GM18951 (cell line): ENCODE measurements around the gene TRAF7.
"Not testable (repeated sequence)": the region's sequence is repeated elsewhere in the genome, so short reads cannot be mapped to it uniquely, and the experiment has no call there.

Source experiments
- POLR2A ChIP-seq: IDR thresholded peaks from 4 replicates; pipeline ENCODE4 v1.6.1; 2011; ENCODE audit warnings: mild to moderate bottlenecking; ENCODE audit not compliant: insufficient read length, insufficient read depth; ENCODE audit errors: extremely low read depth
- in situ Hi-C: fragments of 300-500 bp; cut with MboI; formaldehyde crosslinking; loops from one replicate; pipeline ENCODE4 v1.12.0; 2022; ENCODE audit warnings: low sequenced_read_pairs, mixed read lengths, inconsistent platforms; ENCODE audit not compliant: unreplicated experiment

Gene TRAF7

DNA sequence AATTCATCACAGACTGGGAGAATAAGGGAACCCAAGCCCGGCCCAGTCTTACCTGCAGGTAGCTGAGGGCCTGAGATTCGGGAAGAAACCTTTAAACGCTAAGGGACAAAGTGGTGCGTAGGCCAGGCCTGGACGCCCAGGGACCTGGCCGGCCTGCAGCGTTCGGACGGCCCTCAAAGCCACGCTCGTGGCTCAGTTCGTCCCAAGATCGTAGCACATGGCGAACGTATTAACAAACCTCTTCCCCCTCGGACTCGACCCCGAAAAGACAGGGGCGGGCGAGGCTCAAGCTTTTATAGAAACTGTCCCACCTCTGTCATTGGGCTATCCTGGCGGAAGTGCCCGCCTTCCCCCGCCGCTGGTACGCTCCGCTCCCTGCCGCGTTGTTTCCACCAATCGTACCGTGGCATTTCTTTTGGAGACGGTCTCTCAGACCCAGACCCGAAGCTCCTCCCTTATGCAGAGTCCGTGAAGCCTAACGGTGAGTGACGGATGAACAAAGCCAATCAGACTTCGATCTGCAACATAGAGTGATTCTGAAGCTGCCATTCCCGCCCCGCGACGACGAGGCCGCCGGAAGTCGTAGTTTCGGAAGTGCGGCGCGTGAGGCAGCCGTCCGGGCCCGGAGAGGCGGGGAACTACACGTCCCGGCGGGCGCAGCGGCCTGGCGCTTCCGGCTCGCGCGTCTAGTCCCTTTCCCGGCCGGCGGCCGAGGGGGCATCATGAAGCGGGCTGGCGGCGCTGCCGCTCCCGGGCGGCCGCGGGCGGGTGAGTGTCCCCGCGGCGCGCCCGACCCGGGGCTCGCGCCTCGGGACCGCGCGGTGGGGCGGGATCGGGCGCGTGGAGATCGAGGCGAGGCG is at the start of gene TRAF7:
Gene TRAF7, plus strand, starts transcription at position 692 of the 860 bp plus-strand sequence. CDS start 8,139 bp downstream, outside the sequence.
- TF ChIP-seq POLR2A: peak; percentile 100
- in situ Hi-C loops: no loop called here

DNA sequence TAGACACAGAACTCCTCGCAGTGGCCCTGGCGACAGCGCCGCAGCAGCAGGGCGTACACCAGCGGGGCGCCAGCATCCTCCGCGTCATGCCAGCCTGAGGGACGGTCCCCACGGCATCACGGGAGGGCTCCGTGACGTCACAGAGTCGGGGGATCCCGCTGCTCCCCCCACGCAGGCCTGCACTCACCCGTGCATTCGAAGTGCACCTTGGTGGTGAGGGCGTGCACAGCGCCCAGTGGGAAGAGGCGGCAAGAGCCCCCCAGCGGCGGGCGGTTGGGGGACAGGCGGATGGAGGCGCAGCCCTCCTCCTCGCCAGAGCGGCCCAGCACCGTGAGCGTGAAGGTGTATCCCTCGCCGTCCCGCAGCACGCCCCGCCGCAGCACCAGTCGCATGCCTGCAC is 49.4 kb upstream of the TRAF7 start:
- in situ Hi-C loops: not testable (repeated sequence)

DNA sequence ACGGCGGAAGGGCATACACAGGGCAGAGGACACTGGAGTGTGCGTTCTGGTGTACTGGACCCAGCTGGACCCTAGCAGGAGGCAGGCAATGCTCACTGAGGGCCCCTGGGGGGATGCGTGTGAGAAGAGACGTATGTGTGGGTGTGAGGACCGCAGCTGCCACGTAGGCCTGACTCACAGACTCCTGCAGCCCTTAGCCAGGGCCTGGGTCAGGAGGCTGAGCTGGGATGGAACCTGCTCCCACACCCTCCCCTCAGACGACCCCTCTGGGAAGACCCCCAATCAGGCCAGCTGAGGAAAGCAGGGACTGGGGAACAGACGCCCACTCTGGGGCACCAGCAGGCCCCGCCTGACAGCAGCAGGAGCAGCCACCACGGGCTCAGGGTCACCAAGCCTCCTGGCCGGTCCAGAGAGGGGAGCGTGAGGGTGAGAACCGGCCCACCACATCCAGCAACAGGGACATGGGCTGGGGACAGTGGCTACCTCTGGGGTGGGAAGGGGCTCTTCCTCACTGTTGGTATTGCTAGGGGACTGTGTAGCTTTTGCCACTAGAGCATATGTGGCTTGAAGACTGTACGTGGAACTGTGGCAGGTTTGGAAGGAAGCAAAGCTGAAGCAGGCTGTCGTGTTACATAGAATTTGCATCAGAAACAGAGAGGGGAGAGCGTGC is 48.3 kb upstream of the TRAF7 start:
- in situ Hi-C loops: not testable (repeated sequence)

DNA sequence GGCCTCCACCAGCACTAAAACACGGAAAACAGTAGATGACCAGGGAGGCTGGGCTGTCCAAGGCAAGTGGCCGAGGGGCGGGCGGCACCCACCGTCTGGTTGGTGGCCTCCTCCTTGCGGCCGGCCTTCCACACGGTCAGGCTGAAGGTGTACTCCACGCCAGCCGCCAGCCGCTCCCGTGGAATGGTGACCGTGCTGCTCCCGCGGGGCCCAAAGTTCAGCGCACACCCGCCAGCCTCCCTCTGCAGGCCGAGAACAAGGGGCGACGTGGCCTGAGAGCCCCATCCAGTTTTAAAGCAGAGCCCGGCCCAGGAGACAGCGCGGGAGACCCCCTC is 47.8 kb upstream of the TRAF7 start:
- in situ Hi-C loops: not testable (repeated sequence)

DNA sequence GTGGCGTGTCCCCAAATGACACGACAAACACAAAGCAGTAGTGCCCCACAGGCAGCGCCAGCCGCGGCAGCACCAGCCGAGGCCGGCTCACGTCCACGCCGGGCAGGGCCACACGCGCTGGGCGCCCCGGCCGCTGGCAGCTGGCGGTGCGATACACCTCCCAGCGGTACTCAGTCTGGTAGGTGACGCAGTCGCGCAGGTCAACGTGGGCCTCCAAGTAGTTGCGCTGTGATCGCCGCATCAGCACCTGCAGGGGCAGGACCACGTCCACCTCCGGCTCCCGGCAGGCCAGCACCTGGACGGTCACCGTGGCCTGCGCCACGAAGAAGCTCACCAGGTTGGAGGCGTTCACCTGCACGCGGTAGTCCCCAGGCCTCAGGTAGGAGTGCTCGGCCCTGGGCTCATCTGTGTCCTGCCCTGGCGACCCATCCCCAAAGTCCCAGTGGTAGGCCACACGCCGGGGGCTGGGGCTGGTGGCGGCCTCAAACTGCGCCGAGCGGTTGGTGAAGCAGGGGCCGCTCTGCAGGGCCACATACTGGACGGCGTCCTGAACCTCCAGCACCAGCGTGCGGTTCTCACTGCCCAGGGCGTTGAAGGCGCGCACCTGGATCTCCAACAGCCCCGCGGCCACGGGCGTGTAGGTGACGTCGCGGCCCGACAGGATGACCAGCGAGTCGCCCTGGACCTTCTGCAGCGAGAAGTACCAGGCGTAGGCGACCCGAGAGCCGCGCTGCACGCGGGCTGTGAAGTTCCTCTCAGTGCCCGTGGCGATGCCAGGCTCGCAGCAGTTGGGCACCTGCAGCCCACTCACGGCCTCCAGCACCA is 46.9 kb upstream of the TRAF7 start:
- in situ Hi-C loops: not testable (repeated sequence)

DNA sequence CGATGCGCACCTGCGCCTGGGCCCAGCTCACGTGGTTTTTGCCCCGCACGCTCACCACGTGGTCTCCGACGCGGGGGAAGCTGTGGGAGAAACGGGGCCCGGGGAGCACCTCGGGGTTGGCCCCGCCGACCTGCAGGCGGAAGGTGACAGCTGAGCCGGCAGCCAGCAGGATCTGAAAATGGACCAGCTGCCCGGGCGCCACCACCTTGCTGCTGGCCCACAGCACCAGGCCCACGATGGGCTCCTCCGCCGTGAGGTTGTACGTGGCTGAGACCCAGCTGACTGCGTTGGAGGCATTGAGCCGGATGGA is 46.4 kb upstream of the TRAF7 start:
- in situ Hi-C loops: not testable (repeated sequence)

DNA sequence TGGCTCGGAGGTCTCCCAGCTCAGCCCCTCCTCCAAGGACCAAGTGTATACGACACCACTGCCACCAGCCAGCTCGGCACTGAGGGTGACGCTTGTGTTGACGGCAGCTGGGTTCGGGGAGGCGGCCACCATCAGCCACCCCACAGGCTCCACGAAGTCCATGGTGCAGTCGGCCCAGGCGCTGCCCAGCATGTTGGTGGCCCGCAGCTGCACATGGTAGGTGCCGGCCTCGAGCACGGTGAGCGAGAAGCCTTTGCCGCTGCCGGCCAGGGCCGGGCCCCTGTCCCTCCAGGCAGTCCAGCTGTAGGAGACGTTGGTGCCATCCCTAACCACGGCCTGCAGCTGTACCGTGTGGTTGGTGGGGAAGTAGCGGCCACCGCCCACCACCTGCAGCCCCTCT is 45.7 kb upstream of the TRAF7 start:
- in situ Hi-C loops: not testable (repeated sequence)

DNA sequence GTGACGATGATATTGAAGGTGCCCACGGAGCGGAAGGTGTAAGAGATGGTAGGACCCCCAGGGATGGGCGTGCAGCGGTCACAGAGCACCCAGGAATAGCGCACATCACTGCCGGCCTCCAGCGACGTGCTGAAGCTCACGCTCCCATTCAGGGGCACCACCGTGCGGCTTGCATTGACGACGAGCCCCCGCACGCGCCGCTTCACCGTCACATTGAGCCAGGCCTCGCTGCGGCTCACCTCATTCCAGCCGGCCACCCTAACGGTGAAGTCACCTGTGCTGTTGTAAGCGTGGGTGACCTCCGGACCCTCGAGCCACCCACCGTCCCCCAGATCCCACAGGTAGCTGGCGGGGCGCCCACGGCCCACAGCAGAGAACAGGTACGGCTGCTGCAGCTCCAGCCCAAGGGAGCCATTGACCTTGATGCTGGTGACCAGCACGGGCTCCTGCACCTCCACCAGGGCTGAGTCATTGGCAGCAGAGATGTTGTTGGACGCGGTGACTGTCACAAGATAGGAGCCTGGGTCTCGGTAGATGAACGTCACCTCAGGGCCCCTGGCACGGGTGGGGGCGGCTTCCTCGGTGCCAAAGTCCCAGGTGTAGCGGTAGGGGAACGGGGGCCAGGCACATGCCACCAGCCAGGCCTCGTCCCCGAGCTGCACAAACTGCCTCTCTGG is 45.1 kb upstream of the TRAF7 start:
- in situ Hi-C loops: not testable (repeated sequence)

DNA sequence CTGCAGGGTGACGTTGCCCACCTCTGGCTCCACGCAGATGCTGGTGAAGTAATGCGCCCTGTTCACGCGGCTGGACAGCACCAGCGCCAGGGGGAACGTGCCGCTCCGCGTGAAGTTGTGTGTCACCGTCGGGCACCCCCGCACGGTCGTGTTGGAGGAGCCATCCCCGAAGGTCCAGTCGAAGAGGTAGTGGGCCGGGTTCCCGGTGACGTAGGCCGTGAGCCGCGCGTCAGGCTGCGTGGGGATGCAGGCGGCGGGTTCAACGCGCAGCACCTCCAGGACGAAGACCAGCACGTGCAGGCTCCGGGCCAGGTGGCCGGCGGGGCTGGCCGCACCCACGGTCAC is 44.6 kb upstream of the TRAF7 start:
- in situ Hi-C loops: not testable (repeated sequence)

DNA sequence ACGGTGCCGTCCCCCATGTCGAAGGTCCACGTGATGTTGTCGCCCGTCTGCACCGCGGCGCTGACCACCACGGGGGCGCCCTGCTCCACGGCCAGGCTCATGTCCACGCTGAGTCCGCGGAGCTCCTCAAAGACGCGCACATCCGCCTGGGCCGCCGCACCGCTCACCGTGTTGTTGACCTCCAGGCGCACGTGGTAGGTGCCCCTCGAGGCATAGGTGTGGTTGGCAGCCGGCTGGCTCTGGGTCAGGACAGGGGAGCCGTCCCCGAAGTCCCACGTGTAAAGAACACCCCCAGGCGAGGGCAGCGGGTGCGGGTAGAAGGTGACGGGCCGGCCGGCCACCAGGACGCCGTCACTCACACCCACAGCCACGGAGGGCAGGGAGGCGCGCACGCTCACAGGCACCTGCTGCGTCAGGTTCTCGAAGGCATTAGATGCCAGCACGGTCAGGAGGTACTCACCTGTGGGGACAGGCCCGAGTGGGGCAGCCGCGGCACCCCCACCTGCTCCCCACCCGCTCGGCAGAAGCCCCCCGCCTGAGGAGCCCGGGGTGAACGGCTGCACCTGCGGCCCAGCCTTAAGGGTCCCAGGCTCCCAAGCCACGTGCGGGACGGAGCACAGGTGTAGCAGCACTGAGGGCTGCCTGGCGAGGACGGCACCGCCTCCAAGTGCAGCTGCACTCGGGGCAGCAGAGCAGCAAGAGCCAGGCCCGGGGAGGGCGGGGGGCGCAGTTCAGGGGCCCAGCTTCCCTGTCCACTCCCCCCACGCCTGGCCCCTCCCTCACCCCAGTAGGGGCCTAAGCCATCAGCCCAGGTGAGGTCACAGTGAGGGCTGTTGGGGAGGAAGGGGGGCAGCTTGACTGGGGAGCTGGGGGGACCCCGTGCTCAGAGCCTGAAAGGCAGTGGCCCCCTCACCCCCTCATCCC is 43.9 kb upstream of the TRAF7 start:
- in situ Hi-C loops: not testable (repeated sequence)

DNA sequence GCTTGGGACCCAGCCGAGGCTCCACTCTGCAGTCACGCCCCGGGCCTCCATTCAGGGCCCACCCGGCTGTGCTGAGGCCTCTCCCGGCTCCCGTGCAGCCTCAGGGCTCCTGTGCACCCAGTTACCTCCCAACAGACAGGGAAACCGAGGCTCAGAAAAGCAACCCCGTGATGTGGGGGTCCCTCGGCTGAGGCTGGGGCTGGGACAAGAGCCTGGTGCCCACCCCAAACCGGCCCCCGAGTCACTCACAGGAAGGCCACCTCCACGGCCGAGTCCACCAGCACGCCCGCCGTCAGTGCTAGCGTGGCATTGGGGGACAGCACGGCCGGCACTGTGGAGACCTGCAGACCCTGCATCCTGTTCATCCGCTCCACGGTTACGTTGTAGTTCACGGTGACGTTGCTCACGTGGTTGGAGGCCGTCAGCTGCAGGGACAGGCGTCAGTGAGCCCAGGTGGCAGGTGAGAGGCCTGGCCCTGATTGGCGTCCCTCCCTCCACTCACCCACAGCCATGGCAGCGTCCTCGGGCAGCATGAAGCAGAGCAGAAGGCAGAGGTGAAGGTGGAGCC is 43.0 kb upstream of the TRAF7 start:
- in situ Hi-C loops: not testable (repeated sequence)

DNA sequence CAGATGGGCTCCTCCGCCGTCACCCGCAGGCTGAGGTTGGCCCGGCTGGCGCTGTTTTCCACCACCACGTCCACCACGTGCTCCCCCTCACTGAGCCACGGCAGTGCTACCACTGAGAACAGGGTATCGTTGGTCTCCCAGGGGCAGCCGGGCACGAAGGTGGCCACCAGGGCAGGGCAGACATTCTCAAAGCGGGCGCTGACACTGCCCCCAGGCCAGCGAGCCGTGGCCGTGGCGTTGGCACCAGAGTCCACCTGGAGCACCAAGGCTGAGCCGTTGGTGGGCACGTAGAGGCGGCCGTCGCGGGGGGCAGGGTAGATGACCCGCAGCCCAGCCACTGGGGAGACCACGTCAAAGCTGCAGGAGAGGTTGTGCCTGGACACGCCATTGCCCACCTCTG is 41.4 kb upstream of the TRAF7 start:
- in situ Hi-C loops: not testable (repeated sequence)

DNA sequence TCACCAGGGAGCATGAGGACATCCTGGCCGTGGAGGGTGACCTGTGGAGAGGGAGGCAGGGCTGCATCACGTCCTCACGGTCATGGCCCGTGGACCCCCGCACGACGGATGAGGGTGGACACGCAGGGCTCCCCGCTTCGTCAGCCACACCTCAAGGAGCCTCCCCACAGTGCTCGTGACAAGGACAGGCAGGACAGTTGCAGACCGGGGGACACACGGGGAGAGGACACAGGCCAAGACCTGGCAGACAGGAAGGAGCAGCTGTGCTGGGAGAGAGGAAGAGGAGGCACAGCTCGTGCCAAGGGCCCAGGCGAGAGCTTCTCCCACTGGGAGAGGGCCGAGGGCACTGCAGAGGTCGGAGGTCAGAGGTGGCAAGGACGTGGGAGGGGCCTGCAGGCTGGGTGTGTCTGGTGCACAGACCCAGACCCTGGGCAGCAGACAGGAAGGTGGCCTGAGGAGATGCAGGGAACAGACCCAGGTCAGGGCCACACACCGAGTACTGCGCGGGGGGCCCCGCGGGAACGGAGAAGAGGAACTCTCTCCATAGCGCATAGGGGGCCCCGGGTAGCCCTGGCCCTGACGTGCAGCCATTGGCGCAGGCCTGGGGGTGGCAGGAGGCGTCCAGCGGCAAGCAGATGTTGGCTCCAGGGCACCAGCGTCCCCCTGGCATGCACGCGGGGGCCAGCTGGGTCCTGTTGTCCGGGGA is 40.5 kb upstream of the TRAF7 start:
- in situ Hi-C loops: not testable (repeated sequence)
